GM12864 (cell line): ENCODE measurements around the gene SBNO1.

Experiments used
- DNase-seq: peaks from one replicate; pipeline ENCODE4 v3.0.0-alpha.2; 2011; ENCODE audit warnings: low read depth
- H3K4me3 ChIP-seq: 2 replicates; pipeline ENCODE4 v1.5.1; 2011; ENCODE audit warnings: mild to moderate bottlenecking, low read depth, low read length, control low read depth
- CTCF ChIP-seq: IDR thresholded peaks from 2 replicates; pipeline ENCODE4 v1.5.1; 2011; ENCODE audit warnings: low read depth, mild to moderate bottlenecking, moderate library complexity, low read length, control low read depth, inconsistent platforms; ENCODE audit errors: missing control alignments

SBNO1 gene

DNA sequence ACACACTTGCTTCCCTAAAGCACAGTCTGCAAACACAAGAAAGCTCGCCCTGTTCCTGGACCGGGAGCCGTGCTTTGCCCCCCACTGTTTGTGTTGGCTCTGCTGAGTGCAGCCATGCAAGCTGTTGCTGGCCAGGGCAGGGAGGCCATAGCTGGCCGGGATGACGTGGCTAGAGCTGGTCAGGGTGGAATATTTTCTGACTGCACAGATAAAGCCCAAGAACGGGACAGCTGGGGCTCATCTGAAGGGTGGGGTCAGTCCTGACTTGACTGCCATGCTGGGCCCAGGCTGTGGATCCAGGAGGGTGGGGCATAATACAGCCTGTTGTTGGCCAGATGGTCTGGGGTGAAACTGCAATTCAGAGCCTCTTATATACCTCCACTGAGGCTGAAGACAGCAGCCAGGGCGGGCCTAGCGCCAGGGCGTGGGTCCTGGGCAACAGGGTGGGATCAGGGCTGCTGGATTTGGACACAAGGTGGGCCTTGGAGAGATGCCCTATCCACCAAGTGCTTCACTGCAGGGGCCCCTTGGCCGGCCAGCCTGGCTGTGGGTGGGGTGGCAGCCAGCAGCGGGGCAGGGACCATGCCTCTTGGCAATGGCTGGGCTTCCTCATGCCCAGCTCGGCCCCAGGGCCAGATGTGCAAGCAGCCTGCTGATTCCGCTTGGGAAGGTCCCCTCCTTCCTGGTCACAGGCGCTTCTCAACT is 34.1 kb upstream of the SBNO1 start:
- no peak for TF ChIP-seq CTCF
- DNase-seq, result no peak
- H3K4me3 ChIP-seq, result no peak overlapping the region

DNA sequence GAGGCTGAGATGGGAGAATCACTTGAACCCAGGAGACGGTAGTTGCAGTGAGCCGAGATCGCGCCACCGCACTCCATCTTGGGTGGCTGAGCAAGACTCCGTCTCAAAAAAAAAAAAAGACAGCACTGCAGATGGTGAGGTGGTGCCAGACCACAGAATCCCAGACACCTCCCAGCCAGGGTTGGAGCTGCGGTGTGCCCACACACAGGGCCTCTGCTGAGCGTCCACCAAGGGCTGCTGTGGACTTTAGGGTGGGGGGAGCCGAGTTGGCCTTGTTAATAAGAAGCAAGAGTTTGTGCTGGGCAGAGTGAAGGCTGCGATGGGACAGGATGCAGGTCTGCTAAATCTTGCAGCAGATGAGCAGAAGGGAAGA is 33.5 kb upstream of the SBNO1 start:
- no peak for DNase-seq
- no peak overlapping the region for H3K4me3 ChIP-seq
- TF ChIP-seq CTCF, result no peak

DNA sequence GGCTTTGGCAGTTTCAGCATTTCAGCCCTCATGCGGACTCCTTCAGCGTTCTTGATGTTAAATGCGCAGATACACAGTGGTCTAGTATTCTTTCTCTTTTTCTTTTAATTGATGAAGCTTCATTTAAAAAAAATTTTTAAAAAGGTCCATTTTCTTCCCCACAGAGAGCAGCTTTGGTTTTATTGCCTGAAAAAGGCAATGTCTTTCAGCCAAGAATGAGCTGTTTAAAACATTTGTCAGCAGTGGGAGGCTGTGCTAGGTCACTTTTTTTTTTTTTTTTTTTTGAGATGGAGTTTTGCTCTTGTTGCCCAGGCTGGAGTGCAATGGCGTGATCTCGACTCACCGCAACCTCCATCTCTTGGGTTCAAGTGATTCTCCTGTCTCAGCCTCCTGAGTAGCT is 32.8 kb upstream of the SBNO1 start:
- no peak for TF ChIP-seq CTCF
- no peak overlapping the region for H3K4me3 ChIP-seq
- DNase-seq, result no peak

DNA sequence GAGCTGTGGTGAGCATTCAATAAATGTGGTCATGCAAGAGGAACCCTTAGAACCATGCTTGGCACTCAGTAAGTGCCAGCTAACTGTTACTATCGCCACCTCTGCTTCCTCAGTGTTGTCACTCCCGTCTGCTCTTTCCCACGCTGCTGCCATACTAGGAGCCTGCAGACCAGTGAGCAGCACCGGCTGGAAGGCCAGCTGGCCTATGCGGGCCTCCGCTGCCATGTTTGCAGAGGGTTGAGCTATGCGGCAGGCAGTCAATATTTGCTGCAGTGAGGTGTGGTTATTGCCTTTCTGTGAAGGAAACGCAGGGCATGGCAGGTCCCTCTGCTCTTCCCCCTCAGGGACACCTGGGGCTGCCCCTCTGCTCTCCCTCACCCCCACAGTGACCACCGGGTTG is 32.3 kb upstream of the SBNO1 start:
- no peak for TF ChIP-seq CTCF
- H3K4me3 ChIP-seq, result no peak overlapping the region
- DNase-seq, result no peak

GRCh38 chr12:123396543-123396942 is 31.9 kb upstream of the SBNO1 start:
- no peak for TF ChIP-seq CTCF
- no peak overlapping the region for H3K4me3 ChIP-seq

DNA sequence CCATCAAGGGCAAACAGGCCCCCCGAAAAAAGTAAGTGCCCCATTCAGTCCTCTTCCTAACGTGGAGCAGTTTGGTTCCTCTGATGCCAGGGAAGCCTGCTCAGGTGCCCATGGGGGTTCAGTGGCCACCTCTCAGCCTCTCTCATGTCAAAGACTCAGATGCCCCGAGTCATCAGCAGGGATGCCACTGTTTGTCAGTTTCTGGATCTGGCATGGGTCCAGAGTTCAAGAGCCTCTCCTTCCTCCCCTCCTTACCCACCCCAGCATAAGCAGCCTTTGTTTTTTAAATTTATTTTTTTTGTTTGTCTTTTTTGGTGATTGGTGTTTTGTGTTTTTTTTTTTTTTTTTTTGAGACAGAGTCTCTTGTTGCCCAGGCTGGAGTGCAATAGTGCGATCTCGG is 30.6 kb upstream of the SBNO1 start:
- no peak overlapping the region for H3K4me3 ChIP-seq
- no peak for DNase-seq
- TF ChIP-seq CTCF, result no peak

More at GRCh38 chr12:123396543-123396942, 31.9 kb upstream of the SBNO1 start:
- DNase-seq, result no peak

- no peak for TF ChIP-seq CTCF
- DNase-seq, result no peak
- H3K4me3 ChIP-seq, result no peak overlapping the region
These were observed 29.1 kb upstream of the SBNO1 start for GRCh38 chr12:123393747-123394146.
